DMS 273 (cell line): ENCODE results near the gene RAB6C.
"Not testable (repeated sequence)": the region's sequence is repeated elsewhere in the genome, so short reads cannot be mapped to it uniquely, and the experiment has no call there.

ENCODE experiments used
- DNase-seq: peaks from one replicate; lab custom pipeline; 2025; ENCODE audit not compliant: unreplicated experiment; lab: John Stamatoyannopoulos, UW

Gene RAB6C

GRCh38 chr2:129979629-129980155, at the start of gene RAB6C:
TSS of gene RAB6C (plus strand) at chr2:129979666. CDS start at chr2:129980116, 450 bp downstream.
- DNase-seq = peak; percentile 60

- no peak for DNase-seq
Observed at GRCh38 chr2:129930451-129930850, 49.0 kb upstream of the RAB6C start.

- DNase-seq = not testable (repeated sequence)
Observed at GRCh38 chr2:129933387-129933786, 46.1 kb upstream of the RAB6C start.

- peak; percentile 51 for DNase-seq
Observed at GRCh38 chr2:129934044-129934822, 45.2 kb upstream of the RAB6C start.

- DNase-seq = no peak
Observed at GRCh38 chr2:129935118-129935517, 44.3 kb upstream of the RAB6C start.

GRCh38 chr2:129936334-129936934, 43.0 kb upstream of the RAB6C start:
- DNase-seq = peak; percentile 67

GRCh38 chr2:129938850-129939471, 40.5 kb upstream of the RAB6C start:
- DNase-seq = not testable (repeated sequence)

- not testable (repeated sequence) for DNase-seq
Observed at GRCh38 chr2:129943456-129943855, 36.0 kb upstream of the RAB6C start.

GRCh38 chr2:129945557-129945956, 33.9 kb upstream of the RAB6C start:
- DNase-seq = no peak

GRCh38 chr2:129947712-129948111, 31.8 kb upstream of the RAB6C start:
- not testable (repeated sequence) for DNase-seq

GRCh38 chr2:129956171-129956570, 23.3 kb upstream of the RAB6C start:
- DNase-seq = not testable (repeated sequence)

GRCh38 chr2:129957891-129958290, 21.6 kb upstream of the RAB6C start:
- no peak for DNase-seq

GRCh38 chr2:129958736-129959135, 20.7 kb upstream of the RAB6C start:
- not testable (repeated sequence) for DNase-seq

GRCh38 chr2:129968605-129969004, 10.9 kb upstream of the RAB6C start:
- not testable (repeated sequence) for DNase-seq

- no peak for DNase-seq
Observed at GRCh38 chr2:129975016-129975774, 4.3 kb upstream of the RAB6C start.

GRCh38 chr2:129976969-129977368, 2.5 kb upstream of the RAB6C start:
- DNase-seq = not testable (repeated sequence)

GRCh38 chr2:129977986-129978385, 1.5 kb upstream of the RAB6C start:
- no peak for DNase-seq

- not testable (repeated sequence) for DNase-seq
Observed at GRCh38 chr2:129980246-129980645, 780 bp downstream of the RAB6C start.

GRCh38 chr2:129981689-129982088, 2.2 kb downstream of the RAB6C start:
- DNase-seq = peak; percentile 28

- no peak for DNase-seq
Observed at GRCh38 chr2:129984426-129984825, 5.0 kb downstream of the RAB6C start.

- not testable (repeated sequence) for DNase-seq
Observed at GRCh38 chr2:129992415-129993006, 13.0 kb downstream of the RAB6C start.
